HG03095 (cell line): ENCODE data around the gene LDLRAD4.
"Not testable (repeated sequence)": the region's sequence is repeated elsewhere in the genome, so short reads cannot be mapped to it uniquely, and the experiment has no call there.

Experiments
- ATAC-seq: cut with Tn5 transposase; IDR thresholded peaks from one replicate; pipeline ENCODE4 v1.9.1; 2021; ENCODE audit warnings: moderate library complexity; ENCODE audit not compliant: unreplicated experiment

Gene LDLRAD4

GRCh38 chr18:13641551-13642439, 423.2 kb downstream of the LDLRAD4 start:
- no peak for ATAC-seq

GRCh38 chr18:13642440-13642827, 423.9 kb downstream of the LDLRAD4 start:
- no peak for ATAC-seq

- ATAC-seq = no peak
These were observed 424.7 kb downstream of the LDLRAD4 start for GRCh38 chr18:13643261-13643751.

GRCh38 chr18:13645093-13645492, 426.5 kb downstream of the LDLRAD4 start:
- no peak for ATAC-seq

- ATAC-seq = no peak
These were observed 428.1 kb downstream of the LDLRAD4 start for GRCh38 chr18:13646633-13647032.

- no peak for ATAC-seq
These were observed 429.2 kb downstream of the LDLRAD4 start for GRCh38 chr18:13647761-13648160.

- ATAC-seq = no peak
These were observed 431.1 kb downstream of the LDLRAD4 start for GRCh38 chr18:13649397-13650390.

GRCh38 chr18:13653746-13654433, 435.3 kb downstream of the LDLRAD4 start:
- ATAC-seq = no peak

- no peak for ATAC-seq
These were observed 439.4 kb downstream of the LDLRAD4 start for GRCh38 chr18:13657974-13658373.

GRCh38 chr18:13658436-13659204, 440.1 kb downstream of the LDLRAD4 start:
- ATAC-seq = no peak

- ATAC-seq = no peak
These were observed 441.9 kb downstream of the LDLRAD4 start for GRCh38 chr18:13660510-13660909.

GRCh38 chr18:13661051-13661778, 442.7 kb downstream of the LDLRAD4 start:
- no peak for ATAC-seq

GRCh38 chr18:13661779-13662256, 443.3 kb downstream of the LDLRAD4 start:
- ATAC-seq = no peak

GRCh38 chr18:13672657-13673056, 454.1 kb downstream of the LDLRAD4 start:
- ATAC-seq = no peak

GRCh38 chr18:13676471-13676870, 457.9 kb downstream of the LDLRAD4 start:
- no peak for ATAC-seq

- not testable (repeated sequence) for ATAC-seq
These were observed 458.8 kb downstream of the LDLRAD4 start for GRCh38 chr18:13677350-13677749.

GRCh38 chr18:13680612-13681011, 462.1 kb downstream of the LDLRAD4 start:
- no peak for ATAC-seq

- ATAC-seq = no peak
These were observed 463.1 kb downstream of the LDLRAD4 start for GRCh38 chr18:13681701-13682100.

GRCh38 chr18:13684546-13684945, 466.0 kb downstream of the LDLRAD4 start:
- ATAC-seq = no peak
